ENCODE data around the gene PDLIM7. TPM values are rescaled to one million over a fixed set of nuclear protein-coding genes. Genes with fewer than 3 reads are reported as not detected.

The PDLIM7 gene
- total and polyA plus RNA-seq, 4 donors: 49.2 to 124 (median 83.5) TPM

DNA sequence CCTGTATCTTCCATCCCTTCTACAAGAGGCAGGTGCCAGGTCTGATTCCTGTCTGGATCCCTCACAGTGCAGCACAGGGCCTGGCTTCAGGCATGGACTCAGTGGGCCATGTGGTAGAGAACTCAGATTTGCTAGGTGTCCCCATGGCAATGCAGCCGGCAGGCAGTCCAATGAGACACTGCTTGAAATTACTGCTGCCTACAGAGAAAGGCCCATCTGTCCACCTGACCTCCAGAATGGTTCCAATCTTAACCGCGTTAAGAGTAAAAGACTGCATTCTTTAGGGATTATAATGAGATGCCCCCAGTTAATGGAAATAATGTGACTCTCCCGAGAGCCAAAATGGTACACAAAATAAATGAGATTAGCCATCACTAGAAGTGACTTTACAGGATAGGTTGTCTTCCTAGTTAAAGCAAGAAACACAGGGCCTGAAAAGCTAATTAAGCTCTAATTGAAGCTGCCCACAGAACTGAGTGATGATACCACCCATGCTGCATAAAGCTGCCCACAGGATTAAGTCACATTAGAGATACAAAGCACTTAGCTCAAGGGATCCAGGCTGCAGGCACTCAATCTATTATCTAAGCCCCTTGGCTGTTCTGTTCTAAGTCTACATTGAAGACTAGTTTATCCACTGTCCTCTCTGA, 45.5 kb upstream of the PDLIM7 start:
- ATAC-seq (ENCODE audit: insufficient read depth, low FRiP score) (no peak), DNase-seq (no peak)
- Histone ChIP-seq H3K4me1 (ENCODE audit: control insufficient read depth in 5 of 5, insufficient read depth in 5 of 5, low read length in 5 of 5) (peaks cover 6 to 34% (median 17%) of the 10 kb centered on the region in 5 donors), H3K4me3 (no peak overlapping the region), H3K27me3 (ENCODE audit: control insufficient read depth in 3 of 3, insufficient read depth in 3 of 3, low read length in 2 of 3) (no peaks in the 10 kb centered on the region), H3K36me3 (ENCODE audit: control insufficient read depth in 4 of 4, insufficient read depth in 4 of 4, low read length in 4 of 4) (peaks cover 3 to 13% (median 8%) of the 10 kb centered on the region in 4 donors), H3K9ac (ENCODE audit: insufficient read depth in 1 of 2, low read length in 2 of 2) (no peak overlapping the region), H3K27ac (ENCODE audit: low read depth in 1 of 2, low read length in 1 of 2) (no peak overlapping the region), H3K9me3 (ENCODE audit: control insufficient read depth in 4 of 4, insufficient read depth in 3 of 4, low read length in 3 of 4) (no peaks in the 10 kb centered on the region)
- TF ChIP-seq, protein P1, sequence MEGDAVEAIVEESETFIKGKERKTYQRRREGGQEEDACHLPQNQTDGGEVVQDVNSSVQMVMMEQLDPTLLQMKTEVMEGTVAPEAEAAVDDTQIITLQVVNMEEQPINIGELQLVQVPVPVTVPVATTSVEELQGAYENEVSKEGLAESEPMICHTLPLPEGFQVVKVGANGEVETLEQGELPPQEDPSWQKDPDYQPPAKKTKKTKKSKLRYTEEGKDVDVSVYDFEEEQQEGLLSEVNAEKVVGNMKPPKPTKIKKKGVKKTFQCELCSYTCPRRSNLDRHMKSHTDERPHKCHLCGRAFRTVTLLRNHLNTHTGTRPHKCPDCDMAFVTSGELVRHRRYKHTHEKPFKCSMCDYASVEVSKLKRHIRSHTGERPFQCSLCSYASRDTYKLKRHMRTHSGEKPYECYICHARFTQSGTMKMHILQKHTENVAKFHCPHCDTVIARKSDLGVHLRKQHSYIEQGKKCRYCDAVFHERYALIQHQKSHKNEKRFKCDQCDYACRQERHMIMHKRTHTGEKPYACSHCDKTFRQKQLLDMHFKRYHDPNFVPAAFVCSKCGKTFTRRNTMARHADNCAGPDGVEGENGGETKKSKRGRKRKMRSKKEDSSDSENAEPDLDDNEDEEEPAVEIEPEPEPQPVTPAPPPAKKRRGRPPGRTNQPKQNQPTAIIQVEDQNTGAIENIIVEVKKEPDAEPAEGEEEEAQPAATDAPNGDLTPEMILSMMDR (IDR thresholded peaks at IDR 0.05; ENCODE audit: control extremely low read depth, extremely low read depth): no peak
- 95 to 96% methylated on average over 4 of the region's 4 CpGs for WGBS, 2 donors

- ATAC-seq (ENCODE audit: insufficient read depth, low FRiP score): no peak
- H3K27me3 ChIP-seq (ENCODE audit: control insufficient read depth in 3 of 3, insufficient read depth in 3 of 3, low read length in 2 of 3): no peaks in the 10 kb centered on the region
- no peak overlapping the region for H3K4me3 ChIP-seq
Observed at GRCh38 chr5:177540438-177540837, 43.0 kb upstream of the PDLIM7 start.

DNA sequence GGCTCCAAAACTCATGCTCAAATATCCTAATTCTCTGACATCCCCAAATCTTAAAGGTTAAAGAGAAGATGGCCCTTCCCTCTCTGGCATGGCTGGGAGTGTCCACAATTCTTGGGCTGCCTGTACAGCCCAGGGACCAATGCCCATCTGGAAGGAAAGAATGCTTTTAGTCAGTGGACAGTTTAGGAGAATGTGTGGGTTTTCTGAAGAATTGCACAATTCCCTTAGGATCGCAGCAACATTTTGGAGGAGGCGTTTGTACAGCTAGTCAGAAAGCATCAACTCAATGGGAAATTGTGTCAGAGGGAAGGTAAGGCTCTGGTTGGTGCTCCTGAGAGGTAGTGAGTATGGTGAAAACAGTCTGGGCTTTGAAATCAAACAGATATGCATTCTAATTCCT, 42.0 kb upstream of the PDLIM7 start:
- Histone ChIP-seq H3K27ac (ENCODE audit: low read depth in 1 of 2, low read length in 1 of 2) (peak overlapping the region in 1 of 2 donors; percentile 20), H3K36me3 (ENCODE audit: control insufficient read depth in 4 of 4, insufficient read depth in 4 of 4, low read length in 4 of 4) (peaks cover 12 to 31% (median 23%) of the 10 kb centered on the region in 4 donors), H3K4me3 (no peak overlapping the region), H3K4me1 (ENCODE audit: control insufficient read depth in 5 of 5, insufficient read depth in 5 of 5, low read length in 5 of 5) (peaks cover 0 to 34% (median 4%) of the 10 kb centered on the region in 5 donors), H3K9ac (ENCODE audit: insufficient read depth in 1 of 2, low read length in 2 of 2) (no peak overlapping the region), H3K27me3 (ENCODE audit: control insufficient read depth in 3 of 3, insufficient read depth in 3 of 3, low read length in 2 of 3) (no peaks in the 10 kb centered on the region), H3K9me3 (ENCODE audit: control insufficient read depth in 4 of 4, insufficient read depth in 3 of 4, low read length in 3 of 4) (no peaks in the 10 kb centered on the region)
- TF ChIP-seq, protein P1 (IDR thresholded peaks at IDR 0.05; ENCODE audit: control extremely low read depth, extremely low read depth): no peak
- WGBS, 2 donors: 69 to 80% methylated on average over 2 of the region's 2 CpGs
- ATAC-seq (ENCODE audit: insufficient read depth, low FRiP score) (no peak), DNase-seq (no peak)

More at GRCh38 chr5:177540438-177540837, 43.0 kb upstream of the PDLIM7 start:
- TF ChIP-seq, protein P1 (IDR thresholded peaks at IDR 0.05; ENCODE audit: control extremely low read depth, extremely low read depth): no peak
- H3K9me3 ChIP-seq (ENCODE audit: control insufficient read depth in 4 of 4, insufficient read depth in 3 of 4, low read length in 3 of 4): no peaks in the 10 kb centered on the region
- peaks cover 0 to 34% (median 4%) of the 10 kb centered on the region in 5 donors for H3K4me1 ChIP-seq (ENCODE audit: control insufficient read depth in 5 of 5, insufficient read depth in 5 of 5, low read length in 5 of 5)
- WGBS, 2 donors: 51 to 78% methylated on average over 3 of the region's 3 CpGs
- H3K9ac ChIP-seq (ENCODE audit: insufficient read depth in 1 of 2, low read length in 2 of 2): no peak overlapping the region
- no peak for DNase-seq
- peaks cover 12 to 30% (median 23%) of the 10 kb centered on the region in 4 donors for H3K36me3 ChIP-seq (ENCODE audit: control insufficient read depth in 4 of 4, insufficient read depth in 4 of 4, low read length in 4 of 4)
- no peak overlapping the region for H3K27ac ChIP-seq (ENCODE audit: low read depth in 1 of 2, low read length in 1 of 2)
